Fibroblast of mammary gland (primary cell): ENCODE measurements around the gene LRRK1.

ENCODE experiments used
- DNase-seq: peaks from one replicate; pipeline ENCODE4 v3.0.0-alpha.2; 2010; ENCODE audit warnings: low read depth
- H3K4me3 ChIP-seq: 2 replicates; pipeline ENCODE4 v1.5.1; 2011; ENCODE audit warnings: low read depth, mild to moderate bottlenecking, low read length, moderate library complexity; ENCODE audit not compliant: control insufficient read depth
- CTCF ChIP-seq: conservative IDR thresholded peaks from 2 replicates; pipeline ENCODE4 v1.5.1; 2011; ENCODE audit warnings: low read depth, low read length, inconsistent platforms; ENCODE audit not compliant: control insufficient read depth, insufficient read depth

Gene LRRK1

GRCh38 chr15:100941536-100941935, 22.4 kb downstream of the LRRK1 start:
- H3K4me3 ChIP-seq = no peak overlapping the region
- TF ChIP-seq CTCF = no peak
- DNase-seq = no peak

GRCh38 chr15:100942656-100943425, 23.7 kb downstream of the LRRK1 start:
- no peak for TF ChIP-seq CTCF
- peak; percentile 24 for DNase-seq
- no peak overlapping the region for H3K4me3 ChIP-seq

GRCh38 chr15:100944244-100944895, 25.2 kb downstream of the LRRK1 start:
- no peak overlapping the region for H3K4me3 ChIP-seq
- peak; percentile 1 for TF ChIP-seq CTCF
- peak; percentile 27 for DNase-seq

- H3K4me3 ChIP-seq = no peak overlapping the region
- DNase-seq = no peak
- TF ChIP-seq CTCF = no peak
Measured at GRCh38 chr15:100944986-100945385, 25.8 kb downstream of the LRRK1 start.

GRCh38 chr15:100947760-100948429, 28.7 kb downstream of the LRRK1 start:
- H3K4me3 ChIP-seq = no peak overlapping the region
- no peak for DNase-seq
- TF ChIP-seq CTCF = no peak

- DNase-seq = no peak
- no peak overlapping the region for H3K4me3 ChIP-seq
- no peak for TF ChIP-seq CTCF
Measured at GRCh38 chr15:100948430-100948762, 29.2 kb downstream of the LRRK1 start.
